ENCODE results near the gene NEK4. TPM values are rescaled to one million over a fixed set of nuclear protein-coding genes. Genes with fewer than 3 reads are reported as not detected.

NEK4 gene
- polyA plus RNA-seq, 3 donors from 2014 or later: 0.77 to 10.1 (median 5.1) TPM

DNA sequence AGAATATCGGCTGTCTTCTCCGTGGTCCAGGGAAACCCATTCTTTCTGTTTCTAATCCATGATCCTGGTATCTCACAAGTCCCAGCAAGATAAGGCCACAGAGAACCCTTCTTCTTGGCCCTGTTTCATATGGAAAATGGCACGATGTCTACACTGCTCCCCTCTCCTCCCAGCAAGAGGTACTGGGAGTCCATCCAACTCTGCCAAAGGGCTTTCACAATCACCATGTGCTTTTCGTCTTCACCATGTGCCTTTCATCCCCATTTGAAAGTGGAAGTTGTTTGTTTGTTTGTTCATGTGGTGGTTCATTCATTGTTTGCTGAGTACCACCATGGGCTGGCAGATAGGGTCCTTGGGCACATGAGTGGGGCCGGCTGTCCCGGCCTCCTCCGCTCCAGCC, 29.3 kb upstream of the NEK4 start:
- no peaks in the 10 kb centered on the region for H3K9me3 Mint-ChIP-seq
- H3K27me3 Mint-ChIP-seq (ENCODE audit: low read depth in 3 of 3): peaks cover 0 to 4% (median 0%) of the 10 kb centered on the region in 3 donors
- no peaks in the 10 kb centered on the region for H3K36me3 Mint-ChIP-seq
- no peak overlapping the region for H3K27ac Mint-ChIP-seq
- H3K4me1 Mint-ChIP-seq: no peaks in the 10 kb centered on the region
- no peak for DNase-seq
- no peak overlapping the region for H3K4me3 Mint-ChIP-seq

- no peak overlapping the region for H3K27ac Mint-ChIP-seq
- no peaks in the 10 kb centered on the region for H3K36me3 Mint-ChIP-seq
- H3K9me3 Mint-ChIP-seq: no peaks in the 10 kb centered on the region
- peaks cover 0 to 4% (median 0%) of the 10 kb centered on the region in 3 donors for H3K27me3 Mint-ChIP-seq (ENCODE audit: low read depth in 3 of 3)
- DNase-seq: no peak
- no peak overlapping the region for H3K4me3 Mint-ChIP-seq
- no peaks in the 10 kb centered on the region for H3K4me1 Mint-ChIP-seq
Measured at GRCh38 chr3:52798978-52799476, 28.3 kb upstream of the NEK4 start.

DNA sequence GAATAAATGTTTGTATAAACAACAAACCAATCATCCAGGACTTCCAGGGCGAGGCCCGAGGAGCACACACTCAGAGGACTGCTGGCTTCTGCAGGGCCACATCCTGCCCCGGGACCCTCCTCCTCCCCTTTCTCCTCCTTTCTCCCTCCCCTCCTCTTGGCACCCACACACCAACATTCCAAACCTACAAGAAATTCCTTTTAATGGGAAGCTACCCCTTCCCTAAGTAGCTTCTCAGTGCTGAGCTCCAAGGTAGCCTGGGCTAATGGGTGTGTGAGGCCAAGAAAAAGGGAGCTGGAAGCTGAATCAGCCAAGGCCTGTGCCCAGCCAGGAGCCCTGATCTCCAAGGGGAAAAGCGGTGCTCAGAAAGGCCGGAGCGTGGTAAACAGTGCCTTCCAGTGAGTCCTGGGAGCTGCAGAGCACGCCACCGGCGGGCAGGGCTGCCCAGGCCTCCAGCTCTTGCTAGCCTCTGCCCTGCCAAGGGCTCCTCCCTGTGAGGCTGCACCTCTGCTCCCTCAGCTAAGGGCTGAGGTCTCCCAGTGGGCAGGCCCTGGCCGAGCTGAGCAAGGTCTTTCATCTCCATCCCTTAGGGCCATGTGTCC, 27.7 kb upstream of the NEK4 start:
- no peaks in the 10 kb centered on the region for H3K4me1 Mint-ChIP-seq
- H3K27ac Mint-ChIP-seq: no peak overlapping the region
- no peaks in the 10 kb centered on the region for H3K9me3 Mint-ChIP-seq
- H3K4me3 Mint-ChIP-seq: no peak overlapping the region
- DNase-seq: no peak
- peaks cover 0 to 4% (median 0%) of the 10 kb centered on the region in 3 donors for H3K27me3 Mint-ChIP-seq (ENCODE audit: low read depth in 3 of 3)
- H3K36me3 Mint-ChIP-seq: no peaks in the 10 kb centered on the region

- H3K4me1 Mint-ChIP-seq: no peaks in the 10 kb centered on the region
- no peaks in the 10 kb centered on the region for H3K9me3 Mint-ChIP-seq
- no peak overlapping the region for H3K27ac Mint-ChIP-seq
- no peaks in the 10 kb centered on the region for H3K36me3 Mint-ChIP-seq
- peaks cover 0 to 4% (median 2%) of the 10 kb centered on the region in 3 donors for H3K27me3 Mint-ChIP-seq (ENCODE audit: low read depth in 3 of 3)
- no peak overlapping the region for H3K4me3 Mint-ChIP-seq
- no peak for DNase-seq
Measured at GRCh38 chr3:52796411-52796810, 25.7 kb upstream of the NEK4 start.

GRCh38 chr3:52795298-52795900, 24.7 kb upstream of the NEK4 start:
- H3K27ac Mint-ChIP-seq: no peak overlapping the region
- DNase-seq: no peak
- H3K36me3 Mint-ChIP-seq: no peaks in the 10 kb centered on the region
- H3K9me3 Mint-ChIP-seq: no peaks in the 10 kb centered on the region
- H3K27me3 Mint-ChIP-seq (ENCODE audit: low read depth in 3 of 3): peaks cover 0 to 4% (median 2%) of the 10 kb centered on the region in 3 donors
- no peaks in the 10 kb centered on the region for H3K4me1 Mint-ChIP-seq
- no peak overlapping the region for H3K4me3 Mint-ChIP-seq

DNA sequence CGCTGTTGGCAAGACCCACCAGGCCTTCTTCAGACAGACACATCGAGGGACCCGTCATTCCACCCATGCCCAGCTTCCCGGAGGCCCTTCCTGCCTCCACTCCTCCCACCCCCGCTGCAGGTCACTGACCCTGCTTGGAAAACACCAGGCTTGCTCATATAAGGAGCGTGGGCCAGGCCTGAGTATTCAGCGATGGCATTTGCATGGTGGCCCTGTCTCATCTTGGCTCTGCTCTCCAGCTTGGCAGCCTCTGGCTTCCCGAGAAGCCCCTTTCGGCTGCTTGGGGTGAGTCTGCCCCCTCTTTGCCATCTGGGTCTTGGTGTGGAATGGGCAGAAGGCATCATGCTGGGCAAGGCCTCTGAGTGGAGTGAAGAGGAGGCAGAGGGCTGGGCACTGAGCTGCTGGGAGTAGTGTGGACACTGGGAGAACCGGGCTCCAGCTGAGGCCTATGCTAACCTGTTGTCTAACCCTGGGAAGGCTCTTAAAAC, 23.9 kb upstream of the NEK4 start, which contains the start of gene ITIH3:
Gene ITIH3, plus strand, starts transcription at position 185 of the 488 bp plus-strand sequence. Its CDS starts 8 bp downstream, at position 193.
- no peak within 1 kb of the TSS for H3K4me3 Mint-ChIP-seq
- no peak for DNase-seq
- H3K27ac Mint-ChIP-seq: no peak within 1 kb of the TSS
- no peaks in the 10 kb centered on the region for H3K36me3 Mint-ChIP-seq
- peaks cover 0 to 4% (median 2%) of the 10 kb centered on the region in 3 donors for H3K27me3 Mint-ChIP-seq (ENCODE audit: low read depth in 3 of 3)
- no peaks in the 10 kb centered on the region for H3K4me1 Mint-ChIP-seq
- no peaks in the 10 kb centered on the region for H3K9me3 Mint-ChIP-seq

DNA sequence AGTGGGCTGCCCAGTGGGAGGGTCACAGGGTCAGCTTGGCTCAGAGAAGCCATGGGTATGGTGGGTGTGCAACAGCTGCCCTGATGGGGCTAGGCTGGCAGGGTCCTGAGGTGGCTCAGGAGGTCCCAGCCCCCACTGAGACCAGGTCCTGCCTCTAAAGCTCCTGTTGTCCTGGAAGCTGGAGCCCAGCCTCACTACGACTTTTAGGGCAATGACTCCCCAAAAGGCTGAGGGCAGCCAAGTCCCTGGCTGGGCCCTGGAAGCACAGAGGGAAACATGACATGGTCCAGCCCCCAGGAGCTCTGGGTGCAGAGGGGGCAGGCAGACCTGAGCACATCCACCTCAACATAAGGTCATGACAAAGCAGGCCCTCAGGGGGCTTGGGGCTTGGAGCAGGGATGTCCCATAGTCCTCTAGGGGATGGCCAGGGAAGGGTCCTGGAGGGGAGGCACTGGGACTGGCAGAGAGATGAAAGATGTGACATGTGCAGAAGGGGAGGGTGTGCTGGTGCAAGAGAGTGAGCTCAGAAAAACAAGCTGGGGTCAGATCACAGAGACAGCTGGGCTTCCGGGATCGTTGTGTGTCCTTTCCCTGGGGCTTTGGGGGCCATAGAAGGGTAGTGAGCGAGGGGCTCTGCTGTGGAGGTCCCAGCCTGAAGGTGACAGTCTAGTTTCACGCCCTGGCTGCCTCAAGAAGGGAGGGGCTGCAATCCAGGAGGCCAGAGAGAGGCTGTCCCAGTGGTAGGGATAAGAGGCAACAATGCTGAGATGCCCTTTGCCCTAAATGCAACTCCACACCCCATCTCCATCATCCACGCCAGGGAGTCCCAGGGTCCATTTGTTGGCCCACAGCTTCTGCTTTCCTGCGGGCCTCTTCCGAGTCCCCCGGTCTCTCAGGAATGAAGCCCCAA, 23.2 kb upstream of the NEK4 start:
- H3K36me3 Mint-ChIP-seq: no peaks in the 10 kb centered on the region
- H3K4me1 Mint-ChIP-seq: no peaks in the 10 kb centered on the region
- no peak overlapping the region for H3K27ac Mint-ChIP-seq
- no peaks in the 10 kb centered on the region for H3K9me3 Mint-ChIP-seq
- no peak overlapping the region for H3K4me3 Mint-ChIP-seq
- peaks cover 0 to 4% (median 2%) of the 10 kb centered on the region in 3 donors for H3K27me3 Mint-ChIP-seq (ENCODE audit: low read depth in 3 of 3)
- DNase-seq: no peak

DNA sequence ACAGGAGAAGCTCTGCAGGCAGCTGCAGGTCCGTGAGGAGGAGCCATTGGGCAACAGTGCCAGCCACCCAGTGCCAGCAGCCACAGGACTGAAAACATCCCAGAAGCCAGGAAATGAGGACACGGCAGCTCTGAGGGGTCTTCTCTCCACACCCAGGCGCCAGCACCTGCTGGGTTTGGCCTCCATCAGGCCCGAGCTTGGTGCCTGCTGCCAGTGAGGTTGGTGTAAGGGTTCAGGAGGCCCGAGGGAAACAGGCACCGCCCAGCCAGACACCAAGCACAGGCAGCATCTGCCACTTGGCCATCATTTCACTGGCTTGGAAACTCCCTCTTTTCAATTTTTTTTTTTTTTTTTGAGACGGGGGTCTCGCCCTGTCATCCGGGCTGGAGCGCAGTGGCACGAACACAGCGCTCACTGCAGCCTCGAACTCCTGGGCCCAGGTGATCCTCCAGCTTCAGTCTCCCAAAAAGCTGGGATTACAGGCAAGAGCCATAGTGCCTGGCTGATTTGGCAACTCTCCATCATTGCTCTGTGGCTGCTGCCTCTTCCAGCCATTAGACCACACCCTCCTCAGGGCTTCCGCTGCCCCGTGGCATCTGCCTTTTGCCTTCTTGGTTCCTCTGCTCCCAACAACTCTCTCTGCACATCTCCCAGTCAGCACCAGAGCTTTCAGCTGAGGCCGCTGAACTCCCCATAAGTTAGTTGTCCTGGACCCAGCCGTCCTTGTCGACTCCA, 22.4 kb upstream of the NEK4 start:
- Mint-ChIP-seq H3K27ac (no peak overlapping the region), H3K27me3 (ENCODE audit: low read depth in 3 of 3) (peaks cover 0 to 4% (median 2%) of the 10 kb centered on the region in 3 donors), H3K9me3 (no peaks in the 10 kb centered on the region), H3K4me1 (no peaks in the 10 kb centered on the region), H3K4me3 (no peak overlapping the region), H3K36me3 (no peaks in the 10 kb centered on the region)
- no peak for DNase-seq

GRCh38 chr3:52792413-52792812, 21.7 kb upstream of the NEK4 start:
- H3K9me3 Mint-ChIP-seq: no peaks in the 10 kb centered on the region
- no peaks in the 10 kb centered on the region for H3K4me1 Mint-ChIP-seq
- no peak overlapping the region for H3K27ac Mint-ChIP-seq
- DNase-seq: no peak
- H3K36me3 Mint-ChIP-seq: no peaks in the 10 kb centered on the region
- peaks cover 0 to 4% (median 2%) of the 10 kb centered on the region in 3 donors for H3K27me3 Mint-ChIP-seq (ENCODE audit: low read depth in 3 of 3)
- H3K4me3 Mint-ChIP-seq: no peak overlapping the region

DNA sequence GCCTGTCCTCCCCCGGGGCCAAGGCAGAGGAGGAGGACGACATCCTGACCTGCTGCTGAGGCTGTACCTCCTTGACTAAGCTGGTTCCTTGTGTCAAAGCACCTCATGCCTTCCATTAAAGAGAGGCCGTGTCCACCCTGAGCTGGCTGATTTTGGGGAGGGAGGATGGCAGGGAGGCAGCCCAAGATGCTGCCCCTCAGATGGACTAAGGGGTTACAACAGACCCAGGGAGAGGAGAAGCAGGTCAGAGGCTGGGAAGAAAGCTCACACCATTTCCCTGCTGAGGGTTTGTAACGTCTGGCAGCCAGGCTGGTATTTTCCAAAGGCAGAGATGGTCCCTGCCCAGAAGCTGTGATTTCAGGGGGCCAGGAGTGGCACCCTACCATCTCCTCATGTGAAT, 21.2 kb upstream of the NEK4 start:
- Mint-ChIP-seq H3K36me3 (no peaks in the 10 kb centered on the region), H3K9me3 (no peaks in the 10 kb centered on the region), H3K4me3 (no peak overlapping the region)

GRCh38 chr3:52791366-52791765, 20.6 kb upstream of the NEK4 start:
- Mint-ChIP-seq H3K27me3 (ENCODE audit: low read depth in 3 of 3) (peaks cover 0 to 2% (median 1%) of the 10 kb centered on the region in 3 donors), H3K4me3 (no peak overlapping the region), H3K27ac (no peak overlapping the region), H3K4me1 (no peaks in the 10 kb centered on the region), H3K36me3 (no peaks in the 10 kb centered on the region), H3K9me3 (no peaks in the 10 kb centered on the region)
- DNase-seq: no peak

More for the DNA sequence above, 21.2 kb upstream of the NEK4 start:
- Mint-ChIP-seq H3K4me1 (no peaks in the 10 kb centered on the region), H3K27ac (no peak overlapping the region), H3K27me3 (ENCODE audit: low read depth in 3 of 3) (peaks cover 0 to 5% (median 2%) of the 10 kb centered on the region in 3 donors)
- no peak for DNase-seq

- Mint-ChIP-seq H3K9me3 (no peaks in the 10 kb centered on the region), H3K27me3 (ENCODE audit: low read depth in 3 of 3) (peaks cover 0 to 2% (median 1%) of the 10 kb centered on the region in 3 donors), H3K36me3 (no peaks in the 10 kb centered on the region), H3K27ac (no peak overlapping the region), H3K4me1 (no peaks in the 10 kb centered on the region), H3K4me3 (no peak overlapping the region)
- DNase-seq: no peak
Measured at GRCh38 chr3:52790741-52791140, 20.0 kb upstream of the NEK4 start.

DNA sequence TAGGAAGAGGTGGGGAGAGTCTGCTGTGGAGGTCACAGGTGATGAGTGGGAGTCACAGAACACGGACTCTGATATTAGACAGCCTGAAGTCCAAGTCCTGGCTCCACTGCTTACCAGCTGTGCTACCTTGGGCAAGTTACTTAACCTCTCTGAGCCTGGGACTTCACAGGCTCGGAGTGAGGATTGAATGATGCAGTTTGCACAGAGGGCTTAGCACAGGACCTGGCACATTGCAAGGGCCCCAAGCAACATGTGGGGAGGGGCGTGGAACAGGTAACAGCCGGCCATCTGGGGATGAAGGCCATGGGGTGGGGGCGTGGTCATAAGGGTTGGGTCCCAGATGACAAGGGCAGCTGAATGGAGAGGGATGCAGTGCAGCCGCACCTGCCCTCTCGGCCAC, 19.6 kb upstream of the NEK4 start:
- Mint-ChIP-seq H3K36me3 (no peaks in the 10 kb centered on the region), H3K27me3 (ENCODE audit: low read depth in 3 of 3) (peaks cover 0 to 2% (median 1%) of the 10 kb centered on the region in 3 donors), H3K9me3 (no peaks in the 10 kb centered on the region), H3K4me1 (no peaks in the 10 kb centered on the region), H3K27ac (no peak overlapping the region), H3K4me3 (no peak overlapping the region)
- no peak for DNase-seq
